ENCODE data around the gene RIPK3. TPM values are rescaled to one million over a fixed set of nuclear protein-coding genes. Genes with fewer than 3 reads are reported as not detected.

The RIPK3 gene
- total and polyA plus RNA-seq, 4 donors, result 1.0 to 2.9 (median 1.9) TPM

DNA sequence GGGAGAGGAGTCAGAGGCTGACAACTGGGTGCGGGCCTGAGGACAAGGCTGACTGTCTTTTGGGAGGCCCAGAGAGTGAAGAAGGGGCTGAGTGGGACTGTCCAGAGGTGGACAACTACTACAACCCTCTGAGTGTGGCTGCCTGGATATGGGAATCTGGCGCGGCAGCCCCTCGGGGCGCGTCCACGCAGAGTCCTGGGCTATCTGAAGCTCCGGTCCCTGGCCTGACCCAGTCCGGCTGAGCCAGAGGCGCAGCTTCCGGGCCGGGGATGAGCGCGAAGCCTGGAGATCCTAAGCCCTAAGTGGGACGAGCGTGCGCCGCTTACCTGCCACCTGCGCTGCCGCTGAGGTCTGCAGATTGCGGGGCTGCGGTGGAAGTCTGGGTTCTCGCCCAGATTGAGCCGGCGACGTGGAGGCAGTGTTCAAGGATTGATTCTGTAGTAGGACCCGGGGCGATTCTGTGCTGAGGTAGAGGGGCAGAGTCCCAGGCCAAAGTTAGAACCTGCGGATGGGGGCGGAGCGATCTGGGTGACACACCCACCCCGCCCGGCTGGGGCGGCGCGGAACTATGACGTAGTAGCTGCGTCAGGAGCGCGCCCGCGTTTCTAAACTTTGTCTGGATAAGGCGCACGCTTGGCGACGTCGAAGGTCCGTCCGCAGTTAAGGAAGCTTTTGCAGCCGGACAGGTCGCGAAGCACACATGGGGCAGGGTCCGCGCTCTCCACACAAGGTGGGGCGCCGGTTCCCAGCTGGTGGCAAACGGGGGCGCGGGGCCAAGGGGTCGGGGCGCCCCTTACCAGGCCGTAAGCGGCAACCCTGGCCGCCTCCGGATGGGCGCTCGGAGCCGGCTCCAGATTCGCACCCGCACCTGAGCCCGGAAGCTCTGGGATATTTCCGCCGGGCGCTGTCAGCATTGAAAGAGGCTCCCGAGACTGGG, 40.3 kb downstream of the RIPK3 start, which contains the start of the genes DHRS1 and NOP9 (continued):
- TF ChIP-seq TAF1 (conservative IDR thresholded peaks at IDR 0.05) (no peak), FOXA1 (IDR thresholded peaks at IDR 0.05) (peak; percentile 48)
- TF ChIP-seq, protein P1, sequence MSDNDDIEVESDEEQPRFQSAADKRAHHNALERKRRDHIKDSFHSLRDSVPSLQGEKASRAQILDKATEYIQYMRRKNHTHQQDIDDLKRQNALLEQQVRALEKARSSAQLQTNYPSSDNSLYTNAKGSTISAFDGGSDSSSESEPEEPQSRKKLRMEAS (IDR thresholded peaks at IDR 0.05), result peak; percentile 81

DNA sequence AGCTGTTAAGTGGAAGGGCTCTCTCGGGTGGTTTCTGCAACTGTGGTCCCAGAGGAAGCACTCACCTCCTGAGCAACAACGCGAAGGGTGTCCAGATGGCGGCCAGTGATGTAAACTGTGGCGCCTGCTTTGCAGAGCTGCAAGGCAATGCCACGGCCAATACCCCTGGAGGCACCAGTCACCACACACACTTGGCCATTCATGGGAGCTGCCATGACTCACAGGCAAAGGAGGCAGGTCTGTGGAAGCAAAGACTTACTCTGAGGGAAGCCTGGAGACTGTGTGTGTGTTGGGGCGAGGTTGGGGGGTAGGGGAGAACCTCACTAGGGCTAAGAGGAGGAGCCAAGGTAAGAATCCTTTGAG, 40.9 kb downstream of the RIPK3 start:
- Histone ChIP-seq H3K27ac (ENCODE audit: low read depth in 1 of 2, low read length in 2 of 2) (peak overlapping the region; percentile 90 to 94), H3K27me3 (ENCODE audit: control insufficient read depth in 4 of 4, insufficient read depth in 4 of 4, low read length in 3 of 4) (no peaks in the 10 kb centered on the region), H3K9me3 (ENCODE audit: control insufficient read depth in 4 of 4, low read length in 3 of 4) (no peaks in the 10 kb centered on the region), H3K4me3 (ENCODE audit: low read depth in 1 of 3, low read length in 3 of 3) (peak overlapping the region; percentile 80 to 86 (median 83)), H3K36me3 (ENCODE audit: control insufficient read depth in 4 of 4, insufficient read depth in 3 of 4, low read depth in 1 of 4, low read length in 3 of 4) (peaks cover 7 to 33% (median 25%) of the 10 kb centered on the region in 4 donors), H3K9ac (ENCODE audit: low read depth in 1 of 2, low read length in 2 of 2) (peak overlapping the region; percentile 37 to 71), H3K4me1 (ENCODE audit: control insufficient read depth in 4 of 4, insufficient read depth in 4 of 4, low read length in 3 of 4) (peaks cover 7 to 75% (median 63%) of the 10 kb centered on the region in 4 donors)
- TF ChIP-seq, protein P2, sequence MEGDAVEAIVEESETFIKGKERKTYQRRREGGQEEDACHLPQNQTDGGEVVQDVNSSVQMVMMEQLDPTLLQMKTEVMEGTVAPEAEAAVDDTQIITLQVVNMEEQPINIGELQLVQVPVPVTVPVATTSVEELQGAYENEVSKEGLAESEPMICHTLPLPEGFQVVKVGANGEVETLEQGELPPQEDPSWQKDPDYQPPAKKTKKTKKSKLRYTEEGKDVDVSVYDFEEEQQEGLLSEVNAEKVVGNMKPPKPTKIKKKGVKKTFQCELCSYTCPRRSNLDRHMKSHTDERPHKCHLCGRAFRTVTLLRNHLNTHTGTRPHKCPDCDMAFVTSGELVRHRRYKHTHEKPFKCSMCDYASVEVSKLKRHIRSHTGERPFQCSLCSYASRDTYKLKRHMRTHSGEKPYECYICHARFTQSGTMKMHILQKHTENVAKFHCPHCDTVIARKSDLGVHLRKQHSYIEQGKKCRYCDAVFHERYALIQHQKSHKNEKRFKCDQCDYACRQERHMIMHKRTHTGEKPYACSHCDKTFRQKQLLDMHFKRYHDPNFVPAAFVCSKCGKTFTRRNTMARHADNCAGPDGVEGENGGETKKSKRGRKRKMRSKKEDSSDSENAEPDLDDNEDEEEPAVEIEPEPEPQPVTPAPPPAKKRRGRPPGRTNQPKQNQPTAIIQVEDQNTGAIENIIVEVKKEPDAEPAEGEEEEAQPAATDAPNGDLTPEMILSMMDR (IDR thresholded peaks at IDR 0.05; ENCODE audit: low read depth, low read length, missing input control), result no peak
- TF ChIP-seq HNF4A (conservative IDR thresholded peaks at IDR 0.05), result no peak
- TF ChIP-seq EGR1 (IDR thresholded peaks at IDR 0.05; ENCODE audit: low read depth in 2 of 2), result no peak
- no peak for TF ChIP-seq FOXA2 (IDR thresholded peaks at IDR 0.05)
- no peak for TF ChIP-seq YY1 (IDR thresholded peaks at IDR 0.05)
- TF ChIP-seq, protein P3, sequence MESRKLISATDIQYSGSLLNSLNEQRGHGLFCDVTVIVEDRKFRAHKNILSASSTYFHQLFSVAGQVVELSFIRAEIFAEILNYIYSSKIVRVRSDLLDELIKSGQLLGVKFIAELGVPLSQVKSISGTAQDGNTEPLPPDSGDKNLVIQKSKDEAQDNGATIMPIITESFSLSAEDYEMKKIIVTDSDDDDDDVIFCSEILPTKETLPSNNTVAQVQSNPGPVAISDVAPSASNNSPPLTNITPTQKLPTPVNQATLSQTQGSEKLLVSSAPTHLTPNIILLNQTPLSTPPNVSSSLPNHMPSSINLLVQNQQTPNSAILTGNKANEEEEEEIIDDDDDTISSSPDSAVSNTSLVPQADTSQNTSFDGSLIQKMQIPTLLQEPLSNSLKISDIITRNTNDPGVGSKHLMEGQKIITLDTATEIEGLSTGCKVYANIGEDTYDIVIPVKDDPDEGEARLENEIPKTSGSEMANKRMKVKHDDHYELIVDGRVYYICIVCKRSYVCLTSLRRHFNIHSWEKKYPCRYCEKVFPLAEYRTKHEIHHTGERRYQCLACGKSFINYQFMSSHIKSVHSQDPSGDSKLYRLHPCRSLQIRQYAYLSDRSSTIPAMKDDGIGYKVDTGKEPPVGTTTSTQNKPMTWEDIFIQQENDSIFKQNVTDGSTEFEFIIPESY (IDR thresholded peaks at IDR 0.05), result no peak
- TF ChIP-seq SP1 (IDR thresholded peaks at IDR 0.05), result no peak
- TF ChIP-seq, protein P4, sequence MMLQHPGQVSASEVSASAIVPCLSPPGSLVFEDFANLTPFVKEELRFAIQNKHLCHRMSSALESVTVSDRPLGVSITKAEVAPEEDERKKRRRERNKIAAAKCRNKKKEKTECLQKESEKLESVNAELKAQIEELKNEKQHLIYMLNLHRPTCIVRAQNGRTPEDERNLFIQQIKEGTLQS (IDR thresholded peaks at IDR 0.05), result no peak
- no peak for TF ChIP-seq NR2F2 (IDR thresholded peaks at IDR 0.05)
- TF ChIP-seq RAD21 (IDR thresholded peaks at IDR 0.05), result no peak
- TF ChIP-seq TAF1 (conservative IDR thresholded peaks at IDR 0.05), result no peak
- TF ChIP-seq RXRA (IDR thresholded peaks at IDR 0.05), result no peak
- no peak for DNase-seq (ENCODE audit: low spot score)
- WGBS, result 24% methylated on average over 7 of the region's 7 CpGs

DNA sequence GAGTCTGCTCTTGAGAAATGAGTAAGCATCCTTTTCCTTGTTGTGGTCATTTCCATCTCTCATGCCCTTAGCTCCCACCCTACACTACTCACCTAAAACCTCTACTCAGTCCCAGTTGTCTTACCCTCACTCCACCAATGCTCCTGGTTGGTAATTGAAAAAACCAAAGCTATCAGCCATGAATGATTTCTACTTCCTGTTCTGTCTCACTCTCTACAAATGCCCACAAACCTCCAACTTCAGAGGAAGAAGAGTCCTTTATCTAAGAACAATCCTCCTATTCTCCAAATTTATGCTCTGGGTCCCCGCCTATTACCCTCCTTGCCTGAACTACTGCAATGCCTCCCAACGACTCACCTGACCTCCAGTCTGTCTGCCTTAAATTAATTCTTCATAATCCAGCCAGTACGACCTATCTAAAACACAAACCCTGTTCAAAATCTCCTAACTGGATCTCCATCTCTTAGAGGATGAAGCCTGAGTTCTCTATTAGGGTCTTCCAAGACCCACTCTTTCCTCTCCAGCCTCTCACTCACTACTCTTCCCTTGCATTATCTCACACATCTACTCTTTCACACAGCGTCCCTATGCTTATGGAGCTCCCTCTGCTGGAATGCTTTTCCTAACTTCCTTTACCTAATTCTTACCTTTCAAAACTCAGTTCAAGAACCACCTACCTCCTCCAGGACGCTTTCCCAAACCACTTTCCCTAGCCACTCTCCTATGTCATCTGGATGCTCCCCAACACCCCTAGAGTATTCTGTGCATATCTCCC, 42.4 kb downstream of the RIPK3 start:
- H3K36me3 ChIP-seq (ENCODE audit: control insufficient read depth in 4 of 4, insufficient read depth in 3 of 4, low read depth in 1 of 4, low read length in 3 of 4), result peaks cover 7 to 26% (median 22%) of the 10 kb centered on the region in 4 donors
- H3K27me3 ChIP-seq (ENCODE audit: control insufficient read depth in 4 of 4, insufficient read depth in 4 of 4, low read length in 3 of 4), result no peaks in the 10 kb centered on the region
- no peak for DNase-seq (ENCODE audit: low spot score)
- 30% methylated on average over 5 of the region's 5 CpGs for WGBS
- H3K9me3 ChIP-seq (ENCODE audit: control insufficient read depth in 4 of 4, low read length in 3 of 4), result no peaks in the 10 kb centered on the region
- H3K9ac ChIP-seq (ENCODE audit: low read depth in 1 of 2, low read length in 2 of 2), result peak overlapping the region in 1 of 2 donors; percentile 5
- peak; percentile 63 to 71 for TF ChIP-seq RAD21 (IDR thresholded peaks at IDR 0.05)
- no peak for TF ChIP-seq JUND (IDR thresholded peaks at IDR 0.05)
- no peak for TF ChIP-seq HNF4A (conservative IDR thresholded peaks at IDR 0.05)
- TF ChIP-seq, protein P1 (IDR thresholded peaks at IDR 0.05), result no peak
- TF ChIP-seq FOXA2 (IDR thresholded peaks at IDR 0.05), result no peak
- TF ChIP-seq, protein P2 (IDR thresholded peaks at IDR 0.05; ENCODE audit: low read depth, low read length, missing input control), result peak; percentile 38
- no peak for TF ChIP-seq YY1 (IDR thresholded peaks at IDR 0.05)
- TF ChIP-seq SP1 (IDR thresholded peaks at IDR 0.05), result no peak
- no peak overlapping the region for H3K4me3 ChIP-seq (ENCODE audit: low read depth in 1 of 3, low read length in 3 of 3)
- H3K4me1 ChIP-seq (ENCODE audit: control insufficient read depth in 4 of 4, insufficient read depth in 4 of 4, low read length in 3 of 4), result peaks cover 5 to 71% (median 60%) of the 10 kb centered on the region in 4 donors
- H3K27ac ChIP-seq (ENCODE audit: low read depth in 1 of 2, low read length in 2 of 2), result peak overlapping the region; percentile 9 to 31

Measured in liver (tissue), 9 donors.